ENCODE data around the gene IGSF23. TPM values are rescaled to one million over a fixed set of nuclear protein-coding genes. Genes with fewer than 3 reads are reported as not detected.

The IGSF23 gene
- under 1 TPM in 1 of 7 donors, not detected in 6; 0.57 TPM for total RNA-seq
- polyA plus RNA-seq = not detected
- long read RNA-seq, donor 1 = 0 reads
- long read RNA-seq, donor 2 = 0 reads
- long read RNA-seq, donor 3 = 0 reads

- intact Hi-C loops (cut with DNase I) = no loop called here
- no peaks in the 10 kb centered on the region for H3K9me3 ChIP-seq
- no peaks in the 10 kb centered on the region for H3K36me3 ChIP-seq
- no peak within 1 kb of the TSS for H3K27ac ChIP-seq
- no peaks in the 10 kb centered on the region for H3K27me3 ChIP-seq
- no peak for TF ChIP-seq POLR2A (IDR thresholded peaks at IDR 0.05)
- WGBS, 3 donors = 84 to 93% (median 92%) methylated on average over 25 of the region's 25 CpGs
- H3K4me3 ChIP-seq = no peak within 1 kb of the TSS
- no peak for DNase-seq
- no peaks in the 10 kb centered on the region for H3K4me1 ChIP-seq (ENCODE audit: insufficient read depth)
These were observed at the start of gene IGSF23 for GRCh38 chr19:44613295-44614178. IGSF23 (plus strand) TSS chr19:44613563; CDS start chr19:44613646, 83 bp downstream.

GRCh38 chr19:44566984-44567383, 46.4 kb upstream of the IGSF23 start:
- no peaks in the 10 kb centered on the region for H3K36me3 ChIP-seq
- H3K27ac ChIP-seq = no peak overlapping the region
- H3K4me3 ChIP-seq = no peak overlapping the region
- 40 to 49% (median 41%) methylated on average over 5 of the region's 5 CpGs for WGBS, 3 donors
- no peaks in the 10 kb centered on the region for H3K27me3 ChIP-seq
- intact Hi-C loops (cut with DNase I) = no loop called here
- no peaks in the 10 kb centered on the region for H3K9me3 ChIP-seq
- TF ChIP-seq EP300 (IDR thresholded peaks at IDR 0.05) = no peak
- no peak for TF ChIP-seq POLR2A (IDR thresholded peaks at IDR 0.05)
- no peak for TF ChIP-seq CTCF (IDR thresholded peaks at IDR 0.05)
- no peaks in the 10 kb centered on the region for H3K4me1 ChIP-seq (ENCODE audit: insufficient read depth)
- DNase-seq = no peak

- WGBS, 3 donors = 28 to 49% (median 35%) methylated on average over 2 of the region's 2 CpGs
- intact Hi-C loops (cut with DNase I) = no loop called here
- DNase-seq = no peak
- Histone ChIP-seq H3K36me3 (no peaks in the 10 kb centered on the region), H3K4me3 (no peak overlapping the region), H3K27ac (no peak overlapping the region), H3K27me3 (no peaks in the 10 kb centered on the region), H3K4me1 (ENCODE audit: insufficient read depth) (no peaks in the 10 kb centered on the region), H3K9me3 (no peaks in the 10 kb centered on the region)
- TF ChIP-seq POLR2A (IDR thresholded peaks at IDR 0.05) (no peak), EP300 (IDR thresholded peaks at IDR 0.05) (no peak), CTCF (IDR thresholded peaks at IDR 0.05) (no peak)
These were observed 45.6 kb upstream of the IGSF23 start for GRCh38 chr19:44567745-44568144.

- Histone ChIP-seq H3K36me3 (no peaks in the 10 kb centered on the region), H3K27me3 (no peaks in the 10 kb centered on the region), H3K4me1 (ENCODE audit: insufficient read depth) (no peaks in the 10 kb centered on the region), H3K4me3 (no peak overlapping the region), H3K27ac (no peak overlapping the region), H3K9me3 (no peaks in the 10 kb centered on the region)
- intact Hi-C loops (cut with DNase I) = loop anchor here in 3 of 4 donors (5.0 to 10.0 kb wide), 2 partner anchors 84 to 87 kb away; no protein-coding TSS in a partner anchor
- DNase-seq = no peak
- 35 to 46% (median 36%) methylated on average over 3 of the region's 3 CpGs for WGBS, 3 donors
- TF ChIP-seq CTCF (IDR thresholded peaks at IDR 0.05) = no peak
- TF ChIP-seq POLR2A (IDR thresholded peaks at IDR 0.05) = no peak
- TF ChIP-seq EP300 (IDR thresholded peaks at IDR 0.05) = no peak
These were observed 42.8 kb upstream of the IGSF23 start for GRCh38 chr19:44570603-44570983.

Data from ovary (tissue), 10 donors.